OCI-LY3 (cell line): ENCODE measurements around the gene WNT6.
"Not testable (repeated sequence)": the region's sequence is repeated elsewhere in the genome, so short reads cannot be mapped to it uniquely, and the experiment has no call there.

Experiments
- CTCF ChIP-seq: fragments of 200-600, 300-600 bp; sonication (generic); IDR thresholded peaks from 2 replicates; pipeline ENCODE4 v1.5.1; 2014; ENCODE audit warnings: antibody characterized with exemption, low read length, low read depth
- EZH2phosphoT487 ChIP-seq: fragments of 200-600 bp; shearing (Covaris generic); IDR thresholded peaks from 2 replicates; pipeline ENCODE4 v1.6.1; 2018; ENCODE audit warnings: antibody characterized with exemption, mixed run types, low read depth

- not testable (repeated sequence) for TF ChIP-seq CTCF, EZH2phosphoT487
Observed at GRCh38 chr2:218844334-218844733, 15.3 kb upstream of the WNT6 start.
